Measurements from ENCODE around the gene TIMM10B.
A peak's percentile ranks its signal among the peaks of the same experiment; 100 is the strongest.
"Not testable (repeated sequence)": the region's sequence is repeated elsewhere in the genome, so short reads cannot be mapped to it uniquely, and the experiment has no call there.

Gene TIMM10B

DNA sequence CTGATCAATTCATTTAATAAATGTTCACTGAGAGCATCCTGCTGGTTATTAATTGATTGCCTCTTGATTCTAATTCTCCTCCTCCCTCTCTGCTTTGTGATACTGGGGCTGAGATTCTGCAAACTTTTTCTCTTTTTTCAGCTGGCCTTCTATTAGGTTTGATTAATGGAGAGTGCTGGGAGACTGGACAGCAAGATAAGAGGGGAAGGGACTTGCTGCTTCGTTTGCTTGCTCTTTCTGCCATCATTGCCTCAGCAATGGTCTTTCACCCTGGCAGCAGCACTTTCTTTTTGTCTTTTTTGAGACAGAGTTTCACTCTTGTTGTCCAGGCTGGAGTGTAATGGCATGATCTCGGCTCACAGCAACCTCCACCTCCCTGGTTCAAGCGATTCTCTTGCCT lies 22.9 kb downstream of the TIMM10B start:
- no peak for FAIRE-seq
- DNase-seq (ENCODE audit: low spot score) = no peak

DNA sequence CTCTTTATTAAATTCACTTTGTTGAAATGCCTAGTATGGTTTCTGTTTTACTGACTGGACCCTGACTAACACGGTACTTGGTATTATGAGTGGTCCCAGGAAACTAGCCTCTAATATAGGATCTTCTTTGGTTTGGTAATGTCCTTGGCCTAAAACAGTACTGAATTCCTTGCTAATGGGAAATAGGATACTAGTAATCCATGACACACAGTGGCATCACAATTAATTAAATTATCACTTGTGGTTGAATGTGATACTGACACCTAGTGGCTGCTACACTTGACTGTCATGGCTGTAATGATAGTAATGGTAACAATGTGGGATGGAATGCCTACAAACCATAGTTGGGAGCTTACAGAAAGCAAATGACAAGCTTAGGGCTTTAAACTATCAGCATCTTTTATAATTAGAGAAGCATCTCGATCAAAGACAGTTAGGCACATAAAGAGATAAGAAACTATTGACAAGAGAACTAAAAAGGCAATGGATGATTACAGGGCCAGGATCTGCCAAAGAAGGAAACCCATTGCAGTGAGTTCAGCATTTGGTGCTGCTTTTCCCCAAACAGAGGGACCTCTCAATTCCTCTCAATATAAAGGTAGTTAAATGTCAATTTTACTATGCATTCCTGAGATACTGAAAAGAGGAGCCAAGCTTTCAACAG lies 24.4 kb downstream of the TIMM10B start:
- peak; percentile 58 for FAIRE-seq

DNA sequence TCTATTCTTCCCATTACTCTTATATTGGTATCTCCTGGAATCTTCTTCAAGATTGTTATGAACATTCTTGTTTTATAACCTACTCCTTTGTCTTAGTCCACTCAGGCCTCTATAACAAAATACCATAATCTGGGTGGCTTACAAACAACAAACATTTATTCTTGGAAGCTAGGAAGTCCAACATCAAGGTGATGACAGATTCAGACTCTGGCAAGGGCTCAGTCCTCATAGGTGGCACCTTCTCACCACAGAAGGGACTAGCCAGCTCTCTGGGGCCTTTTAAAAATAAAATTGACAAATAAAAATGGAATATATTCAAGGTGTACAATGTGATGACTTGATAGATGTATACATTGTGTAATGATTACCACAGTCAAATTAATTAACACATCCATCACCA lies 35.6 kb downstream of the TIMM10B start:
- no peak for DNase-seq (ENCODE audit: low spot score)
- no peak for FAIRE-seq

More for the DNA sequence above, 24.4 kb downstream of the TIMM10B start:
- peak; percentile 37 for DNase-seq (ENCODE audit: low spot score)

DNA sequence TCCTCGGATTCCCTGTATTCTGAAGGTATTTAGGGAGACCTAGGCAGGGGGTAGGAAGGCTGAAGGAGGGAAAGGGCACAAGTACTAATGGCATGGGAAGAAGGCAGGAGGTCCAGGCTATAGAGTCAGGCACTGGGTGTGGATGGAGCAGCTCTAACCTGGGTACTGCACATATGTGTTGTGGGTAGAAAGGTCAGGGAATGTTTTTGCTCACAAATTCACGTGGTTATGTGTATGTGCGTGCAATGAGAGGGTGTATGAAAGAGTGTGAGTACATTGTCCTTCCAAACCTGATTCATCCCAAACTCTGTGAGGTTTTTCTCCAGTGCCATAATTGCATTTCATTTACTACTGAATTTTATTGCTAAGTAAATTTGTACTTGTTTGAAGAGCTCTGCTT lies 39.0 kb downstream of the TIMM10B start:
- DNase-seq (ENCODE audit: low spot score) = no peak
- FAIRE-seq = no peak

DNA sequence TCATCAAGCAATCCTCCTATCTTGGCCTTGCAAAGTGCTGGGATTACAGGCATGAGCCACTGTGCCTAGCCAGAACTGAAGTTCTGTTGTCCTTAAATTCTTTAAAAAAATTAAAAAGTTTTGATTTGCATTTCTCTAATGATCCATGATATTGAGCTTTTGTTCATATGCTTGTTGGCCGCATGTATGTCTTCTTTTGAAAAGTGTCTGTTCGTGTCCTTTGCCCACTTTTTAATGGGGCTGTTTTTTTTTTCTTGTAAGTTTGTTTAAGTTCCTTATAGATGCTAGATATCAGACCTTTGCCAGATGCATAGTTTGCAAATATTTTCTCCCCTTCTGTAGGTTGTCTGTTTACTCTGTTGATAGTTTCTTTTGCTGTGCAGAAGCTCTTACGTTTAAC lies 40.6 kb downstream of the TIMM10B start:
- DNase-seq (ENCODE audit: low spot score); FAIRE-seq: not testable (repeated sequence)

DNA sequence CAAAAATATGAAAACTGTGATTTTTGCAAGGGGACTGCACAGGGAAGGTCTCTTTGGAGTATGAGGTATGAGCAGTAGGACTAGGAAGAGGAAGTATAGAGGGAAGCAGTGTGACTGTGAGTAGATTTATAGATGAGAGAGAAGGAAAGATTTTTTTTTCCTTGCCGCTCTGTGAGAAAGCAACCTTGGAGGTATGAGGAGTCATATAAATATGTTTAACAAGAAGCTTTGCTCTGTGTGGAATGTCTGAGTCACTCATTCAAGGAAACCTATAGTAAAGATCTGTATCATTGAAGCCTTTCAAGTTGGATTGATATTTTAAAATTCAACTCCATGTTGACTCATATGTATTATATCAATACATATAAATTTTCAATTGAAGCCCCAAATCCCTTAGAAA lies 42.0 kb downstream of the TIMM10B start:
- DNase-seq (ENCODE audit: low spot score) (no peak), FAIRE-seq (no peak)

DNA sequence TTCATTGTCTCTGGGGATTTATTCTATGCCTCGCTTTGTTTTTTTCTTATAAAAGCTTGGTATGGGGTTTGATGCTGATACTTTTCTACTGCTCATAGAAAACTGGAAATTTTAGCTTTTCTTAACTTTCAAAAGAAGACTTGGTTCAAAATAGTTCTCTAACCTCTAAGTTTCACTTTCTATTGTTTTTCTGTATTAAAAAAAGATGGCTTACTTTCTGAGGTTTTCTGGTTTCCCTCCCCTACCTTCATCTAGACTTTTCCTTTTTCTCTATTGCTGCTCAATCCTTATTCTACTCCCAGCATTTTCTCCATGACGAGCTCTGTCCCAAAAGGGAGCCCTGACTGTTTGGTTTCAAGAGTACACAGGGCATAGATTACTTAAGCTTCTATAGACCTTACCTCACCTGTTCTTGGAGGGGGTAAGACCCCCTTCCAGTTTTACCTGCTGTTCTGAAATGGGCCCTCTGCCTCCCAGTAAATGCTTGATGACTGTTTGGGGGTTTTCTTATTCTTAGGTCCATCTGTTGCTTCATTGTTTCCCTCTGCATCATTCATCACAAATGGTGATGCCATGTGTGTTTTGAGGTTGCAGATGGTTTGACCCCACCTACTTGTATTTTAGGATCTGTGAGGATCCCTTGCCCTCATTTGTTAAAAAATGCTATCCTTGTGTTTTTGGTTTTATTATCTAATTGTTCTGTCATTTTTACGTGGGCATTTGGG lies 45.3 kb downstream of the TIMM10B start:
- DNase-seq (ENCODE audit: low spot score) (no peak), FAIRE-seq (no peak)

DNA sequence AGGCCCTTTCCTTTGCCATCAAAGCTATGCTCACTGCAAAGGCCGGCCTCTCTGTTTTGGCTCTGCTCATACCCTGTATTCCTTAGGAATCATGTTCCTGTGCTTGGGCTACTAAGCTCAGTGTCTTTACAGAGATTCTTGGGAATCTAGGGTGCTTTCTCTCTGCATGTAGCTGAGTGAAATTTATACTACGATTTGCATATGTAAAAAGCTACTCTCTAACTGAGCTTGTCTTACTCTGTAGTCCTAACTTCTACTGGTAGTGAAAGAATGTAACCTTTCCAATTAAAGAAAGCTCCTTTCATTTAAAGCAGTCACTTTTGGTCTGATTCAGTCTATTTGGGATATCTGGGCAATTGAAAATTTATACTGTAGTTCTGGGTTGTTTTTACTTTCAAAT lies 48.0 kb downstream of the TIMM10B start:
- DNase-seq (ENCODE audit: low spot score) = no peak
- FAIRE-seq = no peak

DNA sequence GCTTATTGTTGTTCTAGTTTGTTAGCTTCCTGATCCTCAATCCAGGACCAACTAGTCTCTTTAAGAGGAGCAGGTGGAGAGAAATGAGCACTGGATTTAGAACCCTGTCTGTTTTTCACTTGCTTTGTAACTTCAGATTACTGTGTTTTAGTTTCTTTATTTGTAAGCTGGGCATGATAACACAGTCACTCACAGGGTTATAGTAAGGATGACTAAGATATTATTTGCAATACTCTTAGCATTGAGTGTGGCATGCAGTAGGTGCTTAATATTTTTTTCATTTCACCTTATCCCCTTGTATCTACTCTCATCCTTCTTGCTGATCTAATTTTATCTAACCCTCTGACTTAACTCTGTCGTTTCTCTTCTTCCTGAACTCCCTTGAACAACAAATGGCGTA lies 49.5 kb downstream of the TIMM10B start:
- FAIRE-seq (no peak), DNase-seq (ENCODE audit: low spot score) (no peak)

DNA sequence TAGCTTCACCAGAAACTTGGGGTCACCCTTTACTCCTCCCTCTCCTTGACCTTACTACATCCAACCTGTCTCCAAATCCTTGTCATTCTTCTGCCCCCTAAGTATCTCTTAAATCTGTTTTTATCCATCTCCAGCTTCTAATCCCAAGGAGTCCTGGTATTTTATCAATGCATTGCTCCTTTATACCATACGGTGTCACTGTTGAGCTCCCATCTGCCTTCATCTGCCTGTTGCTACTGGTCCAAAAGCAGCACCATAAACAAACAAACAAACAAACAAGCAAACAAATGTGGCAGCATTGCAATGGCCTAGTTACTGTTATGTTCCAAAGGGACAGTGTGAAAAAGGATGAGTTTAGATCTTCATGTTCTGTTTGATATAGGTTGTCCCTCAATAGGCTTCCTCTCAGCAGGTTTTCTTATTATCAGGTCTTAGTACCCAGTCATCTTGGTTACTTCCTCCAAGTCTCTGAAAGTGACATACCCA lies 50.0 kb downstream of the TIMM10B start:
- no peak for FAIRE-seq
- peak; percentile 58 for DNase-seq (ENCODE audit: low spot score)

Data from urothelium cell line (cell line).